Measurements from ENCODE around the gene MCM3.

MCM3 gene

DNA sequence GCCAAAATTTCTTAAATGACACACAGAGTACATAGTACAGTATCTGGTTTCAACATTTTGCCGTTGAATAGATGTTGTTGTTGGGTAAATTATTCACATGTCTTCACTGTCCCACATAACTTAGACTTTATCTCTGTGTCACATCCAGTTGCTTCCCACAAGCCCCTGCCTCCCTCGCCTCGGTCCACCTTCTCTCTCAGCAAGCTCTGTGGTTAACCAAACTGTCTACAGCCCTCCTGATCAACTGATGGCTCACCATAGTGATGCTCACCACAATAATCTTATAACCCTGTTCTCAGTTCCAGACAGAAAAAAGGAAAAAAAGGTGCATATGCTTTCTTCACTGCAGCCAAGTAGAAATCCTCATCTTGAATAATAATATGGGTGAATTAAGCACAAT is 63.2 kb downstream of the MCM3 start:
- no peak for TF ChIP-seq YY1 (IDR thresholded peaks at IDR 0.05; ENCODE audit: low read depth)
- no peak for TF ChIP-seq CREB1 (IDR thresholded peaks at IDR 0.05; ENCODE audit: low read depth)
- TF ChIP-seq, protein P1, sequence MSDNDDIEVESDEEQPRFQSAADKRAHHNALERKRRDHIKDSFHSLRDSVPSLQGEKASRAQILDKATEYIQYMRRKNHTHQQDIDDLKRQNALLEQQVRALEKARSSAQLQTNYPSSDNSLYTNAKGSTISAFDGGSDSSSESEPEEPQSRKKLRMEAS (IDR thresholded peaks at IDR 0.05), result no peak
- TF ChIP-seq ZBTB7A (IDR thresholded peaks at IDR 0.05; ENCODE audit: low read depth), result no peak
- no peak for TF ChIP-seq NFIC (IDR thresholded peaks at IDR 0.05)
- TF ChIP-seq TCF12 (IDR thresholded peaks at IDR 0.05; ENCODE audit: low read depth), result no peak
- no peak for TF ChIP-seq RAD21 (IDR thresholded peaks at IDR 0.05; ENCODE audit: low read depth)
- no peak for TF ChIP-seq FOXM1 (IDR thresholded peaks at IDR 0.05; ENCODE audit: borderline replicate concordance, low read depth)
- no peak for TF ChIP-seq EGR1 (IDR thresholded peaks at IDR 0.05)
- no peak for TF ChIP-seq TAF1 (IDR thresholded peaks at IDR 0.05; ENCODE audit: low read depth)
- no peak for TF ChIP-seq EP300 (IDR thresholded peaks at IDR 0.05; ENCODE audit: borderline replicate concordance)
- TF ChIP-seq, protein P2, sequence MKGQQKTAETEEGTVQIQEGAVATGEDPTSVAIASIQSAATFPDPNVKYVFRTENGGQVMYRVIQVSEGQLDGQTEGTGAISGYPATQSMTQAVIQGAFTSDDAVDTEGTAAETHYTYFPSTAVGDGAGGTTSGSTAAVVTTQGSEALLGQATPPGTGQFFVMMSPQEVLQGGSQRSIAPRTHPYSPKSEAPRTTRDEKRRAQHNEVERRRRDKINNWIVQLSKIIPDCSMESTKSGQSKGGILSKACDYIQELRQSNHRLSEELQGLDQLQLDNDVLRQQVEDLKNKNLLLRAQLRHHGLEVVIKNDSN (IDR thresholded peaks at IDR 0.05), result no peak
- TF ChIP-seq, protein P3, sequence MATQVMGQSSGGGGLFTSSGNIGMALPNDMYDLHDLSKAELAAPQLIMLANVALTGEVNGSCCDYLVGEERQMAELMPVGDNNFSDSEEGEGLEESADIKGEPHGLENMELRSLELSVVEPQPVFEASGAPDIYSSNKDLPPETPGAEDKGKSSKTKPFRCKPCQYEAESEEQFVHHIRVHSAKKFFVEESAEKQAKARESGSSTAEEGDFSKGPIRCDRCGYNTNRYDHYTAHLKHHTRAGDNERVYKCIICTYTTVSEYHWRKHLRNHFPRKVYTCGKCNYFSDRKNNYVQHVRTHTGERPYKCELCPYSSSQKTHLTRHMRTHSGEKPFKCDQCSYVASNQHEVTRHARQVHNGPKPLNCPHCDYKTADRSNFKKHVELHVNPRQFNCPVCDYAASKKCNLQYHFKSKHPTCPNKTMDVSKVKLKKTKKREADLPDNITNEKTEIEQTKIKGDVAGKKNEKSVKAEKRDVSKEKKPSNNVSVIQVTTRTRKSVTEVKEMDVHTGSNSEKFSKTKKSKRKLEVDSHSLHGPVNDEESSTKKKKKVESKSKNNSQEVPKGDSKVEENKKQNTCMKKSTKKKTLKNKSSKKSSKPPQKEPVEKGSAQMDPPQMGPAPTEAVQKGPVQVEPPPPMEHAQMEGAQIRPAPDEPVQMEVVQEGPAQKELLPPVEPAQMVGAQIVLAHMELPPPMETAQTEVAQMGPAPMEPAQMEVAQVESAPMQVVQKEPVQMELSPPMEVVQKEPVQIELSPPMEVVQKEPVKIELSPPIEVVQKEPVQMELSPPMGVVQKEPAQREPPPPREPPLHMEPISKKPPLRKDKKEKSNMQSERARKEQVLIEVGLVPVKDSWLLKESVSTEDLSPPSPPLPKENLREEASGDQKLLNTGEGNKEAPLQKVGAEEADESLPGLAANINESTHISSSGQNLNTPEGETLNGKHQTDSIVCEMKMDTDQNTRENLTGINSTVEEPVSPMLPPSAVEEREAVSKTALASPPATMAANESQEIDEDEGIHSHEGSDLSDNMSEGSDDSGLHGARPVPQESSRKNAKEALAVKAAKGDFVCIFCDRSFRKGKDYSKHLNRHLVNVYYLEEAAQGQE (IDR thresholded peaks at IDR 0.05; ENCODE audit: low read depth), result no peak
- no peak for TF ChIP-seq TEAD4 (IDR thresholded peaks at IDR 0.05)
- no peak for TF ChIP-seq CEBPB (IDR thresholded peaks at IDR 0.05)

DNA sequence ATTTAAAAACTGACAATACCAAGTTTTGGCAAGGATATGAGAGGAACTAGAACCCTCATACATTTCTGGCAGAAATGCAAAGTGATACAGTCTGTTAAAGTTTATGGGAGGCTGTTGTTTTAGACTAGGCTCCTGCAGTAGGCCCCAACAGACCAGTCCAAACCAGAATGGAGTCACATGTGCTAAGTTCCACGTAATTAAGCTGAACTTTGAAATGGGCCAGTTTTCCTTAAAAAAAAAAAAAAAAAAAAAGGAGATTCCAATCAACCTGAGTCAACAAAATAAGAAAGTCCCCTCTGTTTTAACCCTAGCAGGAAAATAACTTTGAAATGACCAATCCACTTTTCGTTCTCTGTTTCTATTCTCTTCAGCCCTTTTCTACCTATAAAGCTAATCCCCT is 66.8 kb downstream of the MCM3 start:
- TF ChIP-seq, protein P2 (IDR thresholded peaks at IDR 0.05), result no peak
- TF ChIP-seq CEBPB (IDR thresholded peaks at IDR 0.05), result no peak
- TF ChIP-seq, protein P1 (IDR thresholded peaks at IDR 0.05), result no peak
- no peak for TF ChIP-seq RAD21 (IDR thresholded peaks at IDR 0.05; ENCODE audit: low read depth)
- TF ChIP-seq EP300 (IDR thresholded peaks at IDR 0.05; ENCODE audit: borderline replicate concordance), result no peak
- TF ChIP-seq EGR1 (IDR thresholded peaks at IDR 0.05), result no peak
- TF ChIP-seq, protein P3 (IDR thresholded peaks at IDR 0.05; ENCODE audit: low read depth), result no peak
- no peak for TF ChIP-seq ZBTB7A (IDR thresholded peaks at IDR 0.05; ENCODE audit: low read depth)
- TF ChIP-seq TAF1 (IDR thresholded peaks at IDR 0.05; ENCODE audit: low read depth), result no peak
- no peak for TF ChIP-seq NFIC (IDR thresholded peaks at IDR 0.05)
- TF ChIP-seq CREB1 (IDR thresholded peaks at IDR 0.05; ENCODE audit: low read depth), result no peak
- no peak for TF ChIP-seq TCF12 (IDR thresholded peaks at IDR 0.05; ENCODE audit: low read depth)
- no peak for TF ChIP-seq FOXM1 (IDR thresholded peaks at IDR 0.05; ENCODE audit: borderline replicate concordance, low read depth)
- TF ChIP-seq TEAD4 (IDR thresholded peaks at IDR 0.05), result no peak
- TF ChIP-seq YY1 (IDR thresholded peaks at IDR 0.05; ENCODE audit: low read depth), result no peak

DNA sequence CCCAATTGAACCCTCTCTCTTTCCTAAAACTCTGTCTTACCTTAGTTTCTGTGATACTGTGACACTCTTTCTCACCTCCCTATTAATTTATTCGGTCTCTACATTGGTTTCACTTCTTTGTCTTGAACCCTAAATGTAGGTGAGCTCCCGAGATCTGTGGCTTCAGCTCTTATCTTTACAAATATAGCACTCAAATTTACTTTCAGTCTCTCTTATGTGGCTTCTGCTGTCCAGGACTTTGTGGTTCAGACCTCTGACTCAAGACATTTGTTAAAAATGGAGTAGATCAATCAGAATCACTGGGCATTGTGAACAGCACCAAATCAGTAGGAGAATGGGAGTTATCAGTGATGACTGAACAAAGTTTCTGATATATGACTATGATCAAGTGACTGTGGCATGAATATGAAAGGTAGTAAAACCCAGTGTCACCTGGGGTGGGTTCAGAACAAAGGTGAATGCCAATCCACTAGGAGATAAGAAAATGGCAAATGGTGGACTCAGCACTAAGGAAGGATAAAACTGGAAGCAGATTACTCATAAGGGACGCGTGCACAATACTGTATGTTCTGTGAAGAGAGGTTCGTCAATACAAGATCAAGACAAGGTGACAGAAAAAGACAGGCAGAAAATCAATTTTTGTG is 67.5 kb downstream of the MCM3 start:
- TF ChIP-seq EGR1 (IDR thresholded peaks at IDR 0.05) (no peak), TCF12 (IDR thresholded peaks at IDR 0.05; ENCODE audit: low read depth) (no peak), CREB1 (IDR thresholded peaks at IDR 0.05; ENCODE audit: low read depth) (no peak), FOXM1 (IDR thresholded peaks at IDR 0.05; ENCODE audit: borderline replicate concordance, low read depth) (no peak), YY1 (IDR thresholded peaks at IDR 0.05; ENCODE audit: low read depth) (no peak), RAD21 (IDR thresholded peaks at IDR 0.05; ENCODE audit: low read depth) (no peak), NFIC (IDR thresholded peaks at IDR 0.05) (no peak)
- TF ChIP-seq, protein P3 (IDR thresholded peaks at IDR 0.05; ENCODE audit: low read depth), result no peak
- TF ChIP-seq, protein P2 (IDR thresholded peaks at IDR 0.05), result no peak

DNA sequence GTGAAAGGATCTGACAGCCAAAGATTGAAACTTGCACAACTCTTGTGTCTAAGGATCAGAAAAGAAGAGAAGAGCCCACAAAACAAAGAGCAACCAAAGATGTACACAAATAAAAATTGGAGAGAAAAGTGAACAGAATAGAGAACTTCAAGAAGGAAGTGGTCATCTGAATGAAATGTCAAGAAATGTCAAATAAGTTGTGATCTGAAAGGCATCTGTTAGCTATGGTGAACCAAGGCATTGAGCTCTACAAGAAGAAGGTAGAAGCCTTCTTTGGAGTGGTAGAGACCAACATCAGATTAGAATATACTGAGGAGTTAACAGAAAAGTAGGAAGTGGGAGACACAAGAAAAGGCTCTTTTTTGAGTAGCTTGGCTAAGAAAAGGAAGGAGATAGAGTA is 68.8 kb downstream of the MCM3 start:
- TF ChIP-seq TAF1 (IDR thresholded peaks at IDR 0.05; ENCODE audit: low read depth) (no peak), EP300 (IDR thresholded peaks at IDR 0.05; ENCODE audit: borderline replicate concordance) (no peak), CEBPB (IDR thresholded peaks at IDR 0.05) (no peak), NFIC (IDR thresholded peaks at IDR 0.05) (no peak), EGR1 (IDR thresholded peaks at IDR 0.05) (no peak), RAD21 (IDR thresholded peaks at IDR 0.05; ENCODE audit: low read depth) (no peak), TEAD4 (IDR thresholded peaks at IDR 0.05) (no peak), CREB1 (IDR thresholded peaks at IDR 0.05; ENCODE audit: low read depth) (no peak), TCF12 (IDR thresholded peaks at IDR 0.05; ENCODE audit: low read depth) (no peak), FOXM1 (IDR thresholded peaks at IDR 0.05; ENCODE audit: borderline replicate concordance, low read depth) (no peak)
- TF ChIP-seq, protein P2 (IDR thresholded peaks at IDR 0.05), result no peak
- TF ChIP-seq, protein P1 (IDR thresholded peaks at IDR 0.05), result no peak

All from Ishikawa (cell line).